Mesenchymal stem cell (in vitro differentiated cells and primary cell): Measurements from ENCODE around the gene ORMDL2.

Experiments
- DNase-seq: peaks from one replicate; pipeline ENCODE4 v3.0.0-alpha.2; 2013
- H2AFZ ChIP-seq: one replicate; pipeline ENCODE4 v1.6.1; 2013; ENCODE audit warnings: low read depth, mild to moderate bottlenecking, control low read depth, inconsistent platforms, low read length, moderate library complexity
- H2AK5ac ChIP-seq: 2 replicates; pipeline ENCODE4 v1.6.1; 2013; ENCODE audit warnings: low read length, moderate library complexity, mild to moderate bottlenecking, inconsistent platforms; ENCODE audit not compliant: severe bottlenecking
- H2BK120ac ChIP-seq: one replicate; pipeline ENCODE4 v1.6.1; 2013; ENCODE audit warnings: low read depth, mild to moderate bottlenecking, inconsistent platforms, low read length, moderate library complexity
- H2BK12ac ChIP-seq, 2 experiments: one replicate each; pipeline ENCODE4 v1.6.1; 2013; ENCODE audit warnings: inconsistent platforms in 2 of 2, low read length in 2 of 2, mild to moderate bottlenecking in 2 of 2, moderate library complexity in 2 of 2, control low read depth in 1 of 2
- H2BK15ac ChIP-seq: one replicate; pipeline ENCODE4 v1.6.1; 2013; ENCODE audit warnings: mild to moderate bottlenecking, low read depth, inconsistent platforms; ENCODE audit not compliant: poor library complexity, severe bottlenecking
- H2BK5ac ChIP-seq: 2 replicates; pipeline ENCODE4 v1.6.1; 2013; ENCODE audit warnings: low read depth, mild to moderate bottlenecking, low read length, control low read depth, inconsistent platforms; ENCODE audit not compliant: poor library complexity, severe bottlenecking
- H3K14ac ChIP-seq, 2 experiments: one replicate each; pipeline ENCODE4 v1.6.1; 2013; ENCODE audit warnings: inconsistent platforms in 2 of 2, low read length in 2 of 2, control low read depth in 1 of 2, mild to moderate bottlenecking in 1 of 2, moderate library complexity in 1 of 2
- H3K18ac ChIP-seq, 2 experiments: one replicate each; pipeline ENCODE4 v1.6.1; 2013; ENCODE audit warnings: inconsistent platforms in 2 of 2, low read length in 2 of 2, control low read depth in 1 of 2, low read depth in 1 of 2, mild to moderate bottlenecking in 1 of 2
- H3K23ac ChIP-seq, 2 experiments: one replicate each; pipeline ENCODE4 v1.6.1; 2013; ENCODE audit warnings: inconsistent platforms in 2 of 2, low read length in 2 of 2, mild to moderate bottlenecking in 2 of 2, moderate library complexity in 2 of 2, control low read depth in 1 of 2
- H3K27ac ChIP-seq: 2 replicates; pipeline ENCODE4 v1.5.1; 2013; ENCODE audit warnings: mild to moderate bottlenecking, moderate library complexity, low read length, control low read depth, inconsistent platforms; ENCODE audit not compliant: poor library complexity, severe bottlenecking
- H3K27me3 ChIP-seq, 2 experiments: 2 replicates each; pipeline versions ENCODE4 v1.6.1 to v1.7.0; 2013; ENCODE audit warnings: low read length in 2 of 2, mild to moderate bottlenecking in 2 of 2, moderate library complexity in 2 of 2, control low read depth in 1 of 2, inconsistent platforms in 1 of 2; ENCODE audit not compliant: control insufficient read depth in 1 of 2, insufficient read depth in 1 of 2
- H3K36me3 ChIP-seq, 2 experiments: 2 replicates each; pipeline versions ENCODE4 v1.6.1 to v1.7.0; 2013; ENCODE audit warnings: low read length in 2 of 2, control low read depth in 1 of 2, inconsistent platforms in 1 of 2, low read depth in 1 of 2, mild to moderate bottlenecking in 1 of 2; ENCODE audit not compliant: insufficient read depth in 2 of 2, control insufficient read depth in 1 of 2
- H3K4ac ChIP-seq, 2 experiments: one replicate each; pipeline ENCODE4 v1.6.1; 2013; ENCODE audit warnings: inconsistent platforms in 2 of 2, low read length in 2 of 2, mild to moderate bottlenecking in 2 of 2, moderate library complexity in 2 of 2, control low read depth in 1 of 2, low read depth in 1 of 2
- H3K4me1 ChIP-seq: 2 replicates; pipeline ENCODE4 v1.6.1; 2013; ENCODE audit warnings: low read depth, low read length, control low read depth; ENCODE audit not compliant: control insufficient read depth, insufficient read depth
- H3K4me2 ChIP-seq: 2 replicates; pipeline ENCODE4 v1.6.1; 2013; ENCODE audit warnings: low read length, mild to moderate bottlenecking, inconsistent platforms; ENCODE audit not compliant: poor library complexity, severe bottlenecking
- H3K4me3 ChIP-seq, 2 experiments: 2 replicates each; pipeline versions ENCODE4 v1.5.1 to v1.7.0; 2013; ENCODE audit warnings: low read length in 2 of 2, mild to moderate bottlenecking in 2 of 2, control low read depth in 1 of 2, low read depth in 1 of 2; ENCODE audit not compliant: insufficient read depth in 1 of 2
- H3K79me1 ChIP-seq: replicated peaks from 2 replicates; pipeline ENCODE4 v1.6.1; 2013; ENCODE audit warnings: mild to moderate bottlenecking, control low read depth, low read length, inconsistent platforms; ENCODE audit not compliant: poor library complexity, severe bottlenecking
- H3K9ac ChIP-seq: 2 replicates; pipeline ENCODE4 v1.7.0; 2013; ENCODE audit warnings: mild to moderate bottlenecking, low read length, moderate library complexity
- H3K9me3 ChIP-seq: 2 replicates; pipeline ENCODE4 v1.7.0; 2013; ENCODE audit warnings: mild to moderate bottlenecking, low read length; ENCODE audit not compliant: control insufficient read depth
- H4K8ac ChIP-seq: one replicate; pipeline ENCODE4 v1.6.1; 2013; ENCODE audit warnings: inconsistent platforms, mild to moderate bottlenecking, low read length, moderate library complexity
- H4K91ac ChIP-seq: one replicate; pipeline ENCODE4 v1.6.1; 2013; ENCODE audit warnings: mild to moderate bottlenecking, low read length, inconsistent platforms
- WGBS: methylation state at CpG from one replicate; pipeline ENCODE4 v1.1.7; 2013; ENCODE audit warnings: mixed read lengths; 5-methylcytosine and 5-hydroxymethylcytosine counted together

ORMDL2 gene

GRCh38 chr12:55788546-55788945 lies 29.3 kb upstream of the ORMDL2 start:
- no peak for DNase-seq
- Histone ChIP-seq H2AFZ (no peak overlapping the region), H4K91ac (no peak overlapping the region), H3K23ac (no peak overlapping the region), H3K4me1 (no peaks in the 10 kb centered on the region), H3K36me3 (peaks cover 42 to 89% of the 10 kb centered on the region in 2 experiments), H3K4me3 (no peak overlapping the region), H2BK12ac (no peak overlapping the region), H3K14ac (no peak overlapping the region), H3K9ac (no peak overlapping the region), H2BK15ac (no peak overlapping the region), H3K9me3 (no peaks in the 10 kb centered on the region), H4K8ac (no peak overlapping the region), H3K4ac (no peak overlapping the region), H3K79me1 (peaks cover 23% of the 10 kb centered on the region), H2BK120ac (no peak overlapping the region), H3K27me3 (no peaks in the 10 kb centered on the region), H3K18ac (no peak overlapping the region), H2BK5ac (no peak overlapping the region), H3K4me2 (no peak overlapping the region), H2AK5ac (no peak overlapping the region), H3K27ac (no peak overlapping the region)
- 98% methylated on average over 7 of the region's 7 CpGs for whole genome bisulfite sequencing

DNA sequence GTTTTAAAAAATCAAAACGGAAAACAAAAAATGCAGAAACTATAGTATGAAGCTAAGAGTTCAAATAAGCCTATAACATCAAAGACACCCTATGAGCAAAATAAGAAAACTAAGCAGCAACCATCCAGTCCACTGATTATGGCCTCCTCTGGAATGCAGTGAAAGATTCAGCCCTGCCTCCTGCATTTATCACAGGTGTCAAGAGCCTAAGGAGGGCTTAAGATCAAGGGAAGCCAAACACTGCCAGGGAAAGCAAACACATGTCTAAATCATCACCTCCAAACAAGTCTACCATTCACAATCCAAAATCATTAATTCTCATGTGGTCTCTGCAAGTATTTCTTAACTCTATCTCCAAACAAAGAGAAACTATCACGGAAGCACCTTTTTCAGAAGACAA lies 28.7 kb upstream of the ORMDL2 start:
- Histone ChIP-seq H3K14ac (no peak overlapping the region), H3K4me1 (no peaks in the 10 kb centered on the region), H3K9ac (no peak overlapping the region), H3K9me3 (no peaks in the 10 kb centered on the region), H4K91ac (no peak overlapping the region), H2AFZ (no peak overlapping the region), H3K4ac (no peak overlapping the region), H2BK120ac (no peak overlapping the region), H3K4me2 (no peak overlapping the region), H3K27ac (no peak overlapping the region), H3K36me3 (peaks cover 42 to 89% of the 10 kb centered on the region in 2 experiments), H2BK5ac (no peak overlapping the region), H3K4me3 (no peak overlapping the region), H3K23ac (no peak overlapping the region), H2AK5ac (no peak overlapping the region), H3K27me3 (no peaks in the 10 kb centered on the region), H2BK15ac (no peak overlapping the region), H3K79me1 (peaks cover 20% of the 10 kb centered on the region), H3K18ac (no peak overlapping the region), H4K8ac (no peak overlapping the region), H2BK12ac (no peak overlapping the region)
- WGBS, result 91% methylated on average over 2 of the region's 2 CpGs
- no peak for DNase-seq

- H3K23ac ChIP-seq, result no peak overlapping the region
- H3K4me2 ChIP-seq, result no peak overlapping the region
- H4K91ac ChIP-seq, result no peak overlapping the region
- H4K8ac ChIP-seq, result no peak overlapping the region
- peaks cover 20% of the 10 kb centered on the region for H3K79me1 ChIP-seq
- peaks cover 44 to 89% of the 10 kb centered on the region in 2 experiments for H3K36me3 ChIP-seq
- no peaks in the 10 kb centered on the region for H3K27me3 ChIP-seq
- no peak overlapping the region for H2BK120ac ChIP-seq
- no peak overlapping the region for H2BK15ac ChIP-seq
- no peak overlapping the region for H3K27ac ChIP-seq
- no peaks in the 10 kb centered on the region for H3K9me3 ChIP-seq
- H3K14ac ChIP-seq, result no peak overlapping the region
- H2AFZ ChIP-seq, result no peak overlapping the region
- H3K4ac ChIP-seq, result no peak overlapping the region
- no peak overlapping the region for H3K18ac ChIP-seq
- H3K4me1 ChIP-seq, result no peaks in the 10 kb centered on the region
- H2BK5ac ChIP-seq, result no peak overlapping the region
- DNase-seq, result no peak
- H3K4me3 ChIP-seq, result no peak overlapping the region
- H3K9ac ChIP-seq, result no peak overlapping the region
- H2AK5ac ChIP-seq, result no peak overlapping the region
- H2BK12ac ChIP-seq, result no peak overlapping the region
- WGBS, result 93% methylated on average over 1 of the region's 4 CpGs
Measured at GRCh38 chr12:55789893-55790292, 27.9 kb upstream of the ORMDL2 start.

DNA sequence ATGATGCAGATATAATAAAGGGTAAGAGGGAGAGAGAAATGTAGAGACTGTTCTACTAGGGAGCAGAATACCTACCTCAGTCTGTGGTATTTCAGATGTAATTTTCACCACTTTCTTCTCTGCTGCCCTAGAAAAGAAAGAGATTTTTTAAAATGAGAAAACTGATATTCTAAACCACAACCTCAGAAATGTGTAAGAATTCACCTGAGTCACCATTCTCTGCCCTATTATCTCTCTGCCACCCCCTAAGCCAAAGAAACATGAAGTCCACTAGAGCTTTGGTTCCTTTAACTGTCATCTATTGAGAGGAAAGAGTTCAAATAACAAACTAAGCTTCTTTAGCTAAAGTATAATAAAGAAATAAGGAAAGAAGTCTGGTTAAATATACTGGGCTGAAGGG lies 21.9 kb upstream of the ORMDL2 start:
- no peak overlapping the region for H3K4ac ChIP-seq
- no peak overlapping the region for H3K18ac ChIP-seq
- H3K27me3 ChIP-seq, result no peaks in the 10 kb centered on the region
- no peak overlapping the region for H3K4me2 ChIP-seq
- H2BK15ac ChIP-seq, result no peak overlapping the region
- no peak overlapping the region for H4K8ac ChIP-seq
- H3K9ac ChIP-seq, result no peak overlapping the region
- H3K14ac ChIP-seq, result no peak overlapping the region
- H3K9me3 ChIP-seq, result no peaks in the 10 kb centered on the region
- H3K23ac ChIP-seq, result no peak overlapping the region
- H2BK12ac ChIP-seq, result no peak overlapping the region
- H2AFZ ChIP-seq, result no peak overlapping the region
- no peak overlapping the region for H3K27ac ChIP-seq
- peaks cover 25 to 91% of the 10 kb centered on the region in 2 experiments for H3K36me3 ChIP-seq
- no peak overlapping the region for H3K4me3 ChIP-seq
- H2AK5ac ChIP-seq, result no peak overlapping the region
- peaks cover 21% of the 10 kb centered on the region for H3K79me1 ChIP-seq
- no peak for DNase-seq
- H4K91ac ChIP-seq, result no peak overlapping the region
- H3K4me1 ChIP-seq, result no peaks in the 10 kb centered on the region
- no peak overlapping the region for H2BK120ac ChIP-seq
- H2BK5ac ChIP-seq, result no peak overlapping the region
